Measurements from ENCODE around the gene ITPRIPL1. TPM values are rescaled to one million over a fixed set of nuclear protein-coding genes. Genes with fewer than 3 reads are reported as not detected.

Gene ITPRIPL1
- total RNA-seq, 1 experiment from 2014 or later = 4.7 TPM

DNA sequence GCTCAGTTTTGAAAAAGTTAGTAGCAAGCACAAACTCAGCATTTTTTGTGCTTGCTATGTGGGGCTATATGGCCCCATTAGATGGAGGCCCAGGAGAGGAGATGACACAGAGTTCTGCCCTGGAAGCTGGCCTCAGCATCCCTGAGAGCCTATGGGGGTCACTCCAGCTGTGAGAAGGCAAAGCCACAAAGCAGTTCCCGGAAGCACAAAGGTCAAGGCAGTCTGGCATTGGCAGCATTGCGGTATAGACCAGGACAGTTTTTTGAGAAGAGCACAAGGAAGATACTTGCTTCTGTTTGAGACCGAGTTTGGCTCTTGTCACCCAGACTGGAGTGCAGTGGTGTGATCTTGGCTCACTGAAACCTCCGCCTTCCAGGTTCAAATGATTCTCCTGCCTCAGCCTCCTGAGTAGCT is 7.5 kb upstream of the ITPRIPL1 start:
- Histone ChIP-seq H3K4me3 (no peak overlapping the region), H3K36me3 (no peaks in the 10 kb centered on the region), H3K9me3 (no peaks in the 10 kb centered on the region), H3K27me3 (no peaks in the 10 kb centered on the region)
- DNase-seq = no peak

DNA sequence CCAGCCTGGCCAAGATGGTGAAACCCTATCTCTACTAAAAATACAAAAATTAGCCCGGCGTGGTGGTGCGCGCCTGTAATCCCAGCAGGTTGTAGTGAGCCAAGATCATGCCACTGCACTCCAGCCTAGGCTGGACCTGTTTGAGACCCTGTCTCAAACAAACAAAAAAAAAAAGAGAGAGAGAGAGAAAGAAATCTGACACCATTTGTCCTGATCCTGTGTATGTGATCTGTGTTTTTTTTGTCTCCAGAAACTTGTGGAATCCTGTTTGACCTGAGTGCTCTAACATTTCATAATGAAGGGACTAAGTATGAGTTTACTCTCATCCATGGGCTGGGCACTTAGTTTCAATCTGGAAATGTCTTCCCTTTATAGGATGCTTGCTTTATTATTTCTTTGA is 6.4 kb upstream of the ITPRIPL1 start:
- Histone ChIP-seq H3K4me3 (no peak overlapping the region), H3K9me3 (no peaks in the 10 kb centered on the region), H3K27me3 (0 out of 2 replicates have a peak, but pooled peaks cover 5% of the 10 kb centered on the region), H3K36me3 (no peaks in the 10 kb centered on the region)
- DNase-seq = no peak

DNA sequence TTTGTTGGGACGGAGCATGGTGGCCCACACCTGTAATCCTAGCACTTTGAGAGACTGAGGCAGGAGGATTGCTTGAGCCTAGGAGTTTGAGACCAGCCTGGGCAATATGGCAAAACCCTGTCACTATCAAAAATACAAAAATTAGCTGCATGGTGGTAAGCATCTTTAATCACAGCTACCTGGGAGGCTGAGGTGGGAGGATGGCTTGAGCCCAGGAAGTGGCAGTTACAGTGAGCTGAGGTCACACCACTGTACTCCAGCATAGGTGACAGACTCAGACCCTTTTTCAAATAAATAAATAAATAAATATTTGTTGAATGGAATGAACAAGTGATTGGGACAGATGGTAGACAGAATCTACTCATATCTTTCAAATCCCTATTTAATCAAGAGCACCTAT is 5.7 kb upstream of the ITPRIPL1 start:
- DNase-seq = no peak
- Histone ChIP-seq H3K27me3 (0 out of 2 replicates have a peak, but pooled peaks cover 5% of the 10 kb centered on the region), H3K4me3 (no peak overlapping the region), H3K36me3 (no peaks in the 10 kb centered on the region), H3K9me3 (no peaks in the 10 kb centered on the region)

DNA sequence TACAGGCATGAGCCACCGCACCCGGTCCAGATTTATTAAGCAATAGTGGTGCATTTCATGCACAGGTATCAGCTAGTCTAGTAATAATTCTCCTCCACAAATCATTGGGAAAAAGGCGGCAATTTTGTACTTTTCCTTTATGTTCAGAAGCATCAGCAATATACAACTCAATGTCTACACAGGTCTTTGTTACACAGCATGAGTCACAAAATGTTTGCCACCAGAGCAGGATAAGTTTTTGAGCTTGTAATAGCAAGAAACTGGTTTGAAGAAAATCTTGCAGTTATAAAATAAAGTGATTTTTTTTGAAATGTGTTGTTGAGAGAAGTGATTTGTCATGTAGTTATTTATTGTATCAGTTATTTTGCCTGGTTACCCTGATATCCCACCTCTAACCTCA is 4.8 kb upstream of the ITPRIPL1 start:
- Histone ChIP-seq H3K36me3 (no peaks in the 10 kb centered on the region), H3K27me3 (0 out of 2 replicates have a peak, but pooled peaks cover 5% of the 10 kb centered on the region), H3K4me3 (no peak overlapping the region), H3K9me3 (no peaks in the 10 kb centered on the region)
- DNase-seq = no peak

DNA sequence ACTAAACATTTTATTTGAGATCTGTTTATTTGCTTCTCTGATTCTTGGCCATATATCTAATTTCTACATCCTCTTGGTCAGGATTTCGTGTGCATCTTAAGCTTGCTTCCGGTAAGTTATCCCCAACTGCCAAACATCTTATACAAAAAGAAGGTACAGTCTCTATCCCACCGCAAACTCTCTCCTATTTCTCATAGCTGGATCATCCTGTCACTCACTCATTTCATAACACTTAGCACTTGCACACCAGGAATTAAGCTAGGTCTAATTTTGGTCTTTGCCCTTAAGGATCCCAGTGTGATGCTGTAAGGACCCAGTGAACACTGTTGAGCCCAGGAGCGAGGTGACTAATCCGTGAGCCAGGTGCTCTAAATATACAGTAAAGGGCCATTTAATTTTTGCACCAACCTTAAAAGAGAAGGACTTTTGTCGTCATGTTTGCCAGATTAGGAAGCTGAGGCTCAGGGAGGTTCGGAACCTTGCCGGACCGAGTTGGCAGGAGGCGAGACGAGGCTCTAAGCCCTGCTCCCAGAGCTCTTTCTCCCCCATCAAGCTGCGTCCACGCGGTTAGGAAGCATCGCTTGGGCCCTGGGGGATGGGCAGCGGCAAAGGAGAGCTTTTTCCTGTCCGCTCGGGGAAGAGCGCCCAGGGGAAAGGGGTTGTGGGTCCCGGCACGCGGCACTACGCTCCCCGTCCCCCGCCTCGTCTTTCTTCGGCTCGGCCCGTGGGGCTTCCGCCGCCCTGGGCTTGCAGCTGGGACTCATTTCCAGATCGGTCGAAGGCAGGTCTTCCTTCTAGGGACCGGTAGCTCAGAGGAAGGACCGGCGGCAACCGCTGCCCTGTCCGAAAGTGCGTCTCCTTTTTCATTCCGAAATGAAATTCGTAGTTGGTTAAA is 4.1 kb upstream of the ITPRIPL1 start:
- Histone ChIP-seq H3K36me3 (no peaks in the 10 kb centered on the region), H3K4me3 (peak overlapping the region; percentile 56), H3K9me3 (no peaks in the 10 kb centered on the region), H3K27me3 (0 out of 2 replicates have a peak, but pooled peaks cover 5% of the 10 kb centered on the region)
- DNase-seq = peak; percentile 40

DNA sequence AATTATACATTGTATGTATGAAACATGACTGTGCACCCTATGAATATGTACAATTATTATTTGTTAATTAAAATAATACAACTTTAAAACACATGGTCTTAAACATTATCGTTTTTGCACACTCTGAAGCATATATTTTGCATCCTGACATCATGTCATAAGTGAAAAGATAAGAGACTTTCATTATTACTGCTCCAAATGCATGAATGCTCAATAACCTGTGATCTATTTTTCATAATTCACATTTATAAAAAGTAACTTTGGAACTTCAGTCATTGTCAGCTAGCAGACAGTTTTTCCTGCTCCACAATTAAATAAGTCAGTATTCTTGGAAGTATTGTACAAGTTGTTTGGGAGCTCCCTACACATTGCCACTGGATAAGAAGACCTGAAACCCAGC is 1.3 kb upstream of the ITPRIPL1 start:
- DNase-seq = no peak
- no peaks in the 10 kb centered on the region for H3K36me3 ChIP-seq
- H3K4me3 ChIP-seq = no peak overlapping the region
- no peaks in the 10 kb centered on the region for H3K9me3 ChIP-seq
- 0 out of 2 replicates have a peak, but pooled peaks cover 5% of the 10 kb centered on the region for H3K27me3 ChIP-seq

DNA sequence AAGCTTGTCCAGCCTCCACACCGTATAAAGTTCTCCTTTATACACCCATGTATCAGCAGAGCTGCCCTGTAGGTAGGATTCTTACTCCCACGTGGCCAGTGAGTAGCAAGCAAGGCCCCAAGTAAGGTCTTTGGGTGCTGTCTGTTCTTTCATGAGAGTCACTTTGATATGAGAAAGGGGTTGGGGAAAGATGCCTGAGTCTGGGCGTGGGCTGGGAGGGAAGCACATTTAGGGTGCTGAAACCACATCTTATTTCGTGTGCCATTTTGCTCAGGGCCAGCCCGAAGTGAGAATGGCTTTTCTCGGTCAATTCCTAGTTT is 436 bp upstream of the ITPRIPL1 start:
- DNase-seq = no peak
- Histone ChIP-seq H3K36me3 (no peaks in the 10 kb centered on the region), H3K27me3 (0 out of 2 replicates have a peak, but pooled peaks cover 5% of the 10 kb centered on the region), H3K9me3 (no peaks in the 10 kb centered on the region), H3K4me3 (peak overlapping the region; percentile 56)

DNA sequence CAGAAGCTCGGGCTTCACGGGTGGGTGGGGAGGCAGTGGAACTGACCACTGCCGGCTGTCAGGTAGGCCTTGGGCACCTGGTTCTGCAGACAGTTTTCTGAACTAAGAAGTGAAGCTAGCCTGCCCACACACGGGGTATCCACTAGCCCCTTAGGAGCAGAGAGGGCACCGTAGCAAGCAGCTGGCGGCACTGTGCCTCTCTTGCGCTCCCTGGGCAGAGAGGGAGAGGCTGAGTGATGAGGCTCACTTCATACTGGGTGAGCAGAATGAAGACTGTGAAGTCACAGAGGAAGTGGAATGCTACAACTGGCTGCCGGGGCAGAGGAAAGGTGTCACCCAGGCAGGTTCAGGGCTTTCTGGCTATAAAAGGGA is 753 bp downstream of the ITPRIPL1 start:
- H3K9me3 ChIP-seq = no peaks in the 10 kb centered on the region
- no peak for DNase-seq
- H3K36me3 ChIP-seq = no peaks in the 10 kb centered on the region
- 0 out of 2 replicates have a peak, but pooled peaks cover 5% of the 10 kb centered on the region for H3K27me3 ChIP-seq
- peak overlapping the region; percentile 56 for H3K4me3 ChIP-seq

DNA sequence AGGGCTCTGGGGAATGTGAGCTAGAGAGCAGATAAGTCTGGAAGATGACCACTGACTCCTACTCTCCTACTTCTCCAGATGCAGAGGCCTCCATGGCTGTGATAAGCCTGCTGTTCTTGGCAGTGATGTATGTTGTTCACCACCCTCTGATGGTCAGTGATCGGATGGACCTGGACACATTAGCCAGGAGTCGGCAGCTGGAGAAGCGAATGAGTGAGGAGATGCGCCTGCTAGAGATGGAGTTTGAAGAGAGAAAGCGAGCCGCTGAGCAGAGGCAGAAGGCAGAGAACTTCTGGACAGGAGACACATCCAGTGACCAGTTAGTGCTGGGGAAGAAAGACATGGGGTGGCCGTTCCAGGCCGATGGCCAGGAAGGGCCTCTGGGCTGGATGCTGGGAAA is 1.4 kb downstream of the ITPRIPL1 start:
- H3K4me3 ChIP-seq = no peak overlapping the region
- 0 out of 2 replicates have a peak, but pooled peaks cover 5% of the 10 kb centered on the region for H3K27me3 ChIP-seq
- no peak for DNase-seq
- H3K36me3 ChIP-seq = no peaks in the 10 kb centered on the region
- no peaks in the 10 kb centered on the region for H3K9me3 ChIP-seq

DNA sequence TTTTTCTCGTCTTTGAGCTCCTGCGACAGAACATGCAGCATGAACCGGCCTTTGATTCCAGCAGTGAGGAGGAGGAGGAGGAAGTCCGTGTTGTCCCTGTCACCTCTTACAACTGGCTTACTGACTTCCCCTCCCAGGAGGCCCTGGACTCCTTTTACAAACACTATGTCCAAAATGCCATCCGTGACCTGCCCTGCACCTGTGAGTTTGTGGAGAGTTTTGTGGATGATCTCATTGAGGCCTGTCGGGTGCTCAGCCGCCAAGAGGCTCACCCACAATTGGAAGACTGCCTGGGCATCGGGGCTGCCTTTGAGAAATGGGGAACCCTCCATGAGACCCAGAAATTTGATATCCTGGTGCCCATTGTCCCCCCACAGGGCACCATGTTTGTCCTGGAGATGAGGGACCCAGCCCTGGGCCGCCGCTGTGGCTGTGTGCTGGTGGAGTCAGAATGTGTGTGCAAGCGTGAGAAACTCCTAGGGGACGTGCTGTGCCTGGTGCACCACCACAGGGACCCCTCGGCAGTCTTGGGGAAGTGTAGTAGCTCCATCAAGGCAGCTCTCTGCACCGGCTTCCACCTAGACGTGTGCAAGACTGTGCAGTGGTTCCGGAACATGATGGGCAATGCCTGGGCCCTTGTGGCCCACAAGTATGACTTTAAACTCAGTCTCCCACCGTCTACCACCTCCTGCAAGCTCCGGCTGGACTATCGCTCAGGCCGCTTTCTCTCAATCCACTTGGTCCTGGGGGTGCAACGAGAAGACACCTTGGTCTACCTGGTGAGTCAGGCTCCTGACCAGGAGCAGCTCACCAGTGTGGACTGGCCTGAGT is 2.1 kb downstream of the ITPRIPL1 start:
- DNase-seq = no peak
- Histone ChIP-seq H3K4me3 (no peak overlapping the region), H3K27me3 (0 out of 2 replicates have a peak, but pooled peaks cover 5% of the 10 kb centered on the region), H3K36me3 (no peaks in the 10 kb centered on the region), H3K9me3 (no peaks in the 10 kb centered on the region)

DNA sequence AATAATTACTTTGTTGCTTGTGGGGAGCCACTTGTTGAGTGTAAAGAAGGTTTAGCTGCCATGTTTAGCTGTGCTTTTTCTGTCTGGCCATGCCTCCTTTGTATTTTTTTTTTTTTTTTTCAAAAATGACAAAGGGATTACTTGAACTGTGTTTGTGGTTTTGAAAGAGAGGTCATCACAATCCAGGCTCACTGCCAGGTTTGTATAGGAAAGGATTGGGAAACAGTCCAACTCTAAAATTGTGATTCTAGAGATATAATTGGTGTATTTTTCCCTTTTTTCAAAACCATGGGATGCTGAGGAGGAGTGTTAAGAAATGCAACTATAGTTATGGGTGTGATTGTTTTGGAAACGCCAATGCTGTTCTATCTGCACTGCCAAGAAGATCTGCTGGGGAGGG is 4.3 kb downstream of the ITPRIPL1 start:
- H3K27me3 ChIP-seq = no peaks in the 10 kb centered on the region
- no peak overlapping the region for H3K4me3 ChIP-seq
- H3K9me3 ChIP-seq = no peaks in the 10 kb centered on the region
- H3K36me3 ChIP-seq = no peaks in the 10 kb centered on the region
- peak; percentile 50 for DNase-seq

DNA sequence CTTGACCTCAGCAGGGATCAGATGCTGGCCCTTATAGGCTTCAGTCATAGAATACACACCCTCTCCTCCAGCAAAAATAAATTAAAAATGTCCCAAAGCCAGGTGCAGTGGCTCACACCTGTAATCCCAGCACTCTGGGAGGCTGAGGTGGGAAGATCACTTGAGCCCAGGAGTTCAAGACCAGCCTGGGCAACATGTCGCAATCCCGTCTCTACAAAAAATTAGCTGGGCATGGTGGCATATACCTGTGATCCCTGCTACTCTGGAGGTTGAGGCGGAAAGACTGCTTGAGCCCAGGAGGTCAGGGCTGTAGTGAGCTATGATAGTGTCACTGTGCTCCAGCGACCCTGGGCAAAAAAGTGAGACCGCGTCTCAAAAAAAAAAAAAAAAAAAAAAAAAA is 4.8 kb downstream of the ITPRIPL1 start:
- Histone ChIP-seq H3K9me3 (no peaks in the 10 kb centered on the region), H3K36me3 (no peaks in the 10 kb centered on the region)

DNA sequence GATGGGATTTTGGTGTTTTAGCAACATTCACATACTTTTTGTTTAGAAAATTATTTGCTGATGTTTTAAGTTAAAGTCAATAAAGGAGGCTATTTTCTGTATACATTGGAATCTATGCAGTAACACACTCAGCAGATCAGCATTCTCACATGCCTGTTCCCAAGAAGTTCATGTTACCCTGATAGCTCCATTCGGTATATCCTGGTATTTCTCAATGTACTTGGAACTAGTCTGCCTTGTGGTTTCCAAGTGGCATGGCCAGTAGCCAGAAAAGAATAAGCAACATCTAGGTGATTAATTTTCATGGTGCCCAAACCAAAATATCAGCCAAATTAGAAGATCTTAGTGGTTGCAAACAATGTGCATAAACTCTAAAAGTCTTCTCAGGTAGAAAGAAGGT is 5.3 kb downstream of the ITPRIPL1 start:
- Histone ChIP-seq H3K9me3 (no peaks in the 10 kb centered on the region), H3K27me3 (no peaks in the 10 kb centered on the region), H3K36me3 (no peaks in the 10 kb centered on the region), H3K4me3 (no peak overlapping the region)
- DNase-seq = peak; percentile 63

More for the DNA sequence above, 4.8 kb downstream of the ITPRIPL1 start:
- no peaks in the 10 kb centered on the region for H3K27me3 ChIP-seq
- DNase-seq = no peak
- no peak overlapping the region for H3K4me3 ChIP-seq

DNA sequence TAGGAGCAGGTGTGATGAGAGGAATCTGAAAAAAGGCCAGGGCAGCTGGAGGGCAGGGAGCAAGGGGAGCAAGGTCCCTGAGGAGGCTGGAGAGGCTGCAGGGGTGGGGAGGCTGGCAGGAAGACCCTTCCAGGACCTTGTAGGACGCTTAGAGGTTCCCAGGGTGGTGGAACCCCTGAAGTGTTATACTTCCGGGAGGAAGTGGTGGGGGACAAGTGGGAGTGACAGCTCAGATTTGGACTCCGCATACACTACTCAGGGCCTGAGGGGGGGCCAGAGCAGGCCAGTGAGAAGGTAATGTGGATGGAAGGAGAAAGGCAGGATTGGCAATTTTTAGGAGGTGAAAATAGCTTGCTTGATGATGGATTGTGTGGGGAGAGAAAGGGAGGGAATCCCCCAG is 8.6 kb downstream of the ITPRIPL1 start:
- Histone ChIP-seq H3K27me3 (no peaks in the 10 kb centered on the region), H3K4me3 (no peak overlapping the region), H3K36me3 (no peaks in the 10 kb centered on the region), H3K9me3 (no peaks in the 10 kb centered on the region)
- no peak for DNase-seq

DNA sequence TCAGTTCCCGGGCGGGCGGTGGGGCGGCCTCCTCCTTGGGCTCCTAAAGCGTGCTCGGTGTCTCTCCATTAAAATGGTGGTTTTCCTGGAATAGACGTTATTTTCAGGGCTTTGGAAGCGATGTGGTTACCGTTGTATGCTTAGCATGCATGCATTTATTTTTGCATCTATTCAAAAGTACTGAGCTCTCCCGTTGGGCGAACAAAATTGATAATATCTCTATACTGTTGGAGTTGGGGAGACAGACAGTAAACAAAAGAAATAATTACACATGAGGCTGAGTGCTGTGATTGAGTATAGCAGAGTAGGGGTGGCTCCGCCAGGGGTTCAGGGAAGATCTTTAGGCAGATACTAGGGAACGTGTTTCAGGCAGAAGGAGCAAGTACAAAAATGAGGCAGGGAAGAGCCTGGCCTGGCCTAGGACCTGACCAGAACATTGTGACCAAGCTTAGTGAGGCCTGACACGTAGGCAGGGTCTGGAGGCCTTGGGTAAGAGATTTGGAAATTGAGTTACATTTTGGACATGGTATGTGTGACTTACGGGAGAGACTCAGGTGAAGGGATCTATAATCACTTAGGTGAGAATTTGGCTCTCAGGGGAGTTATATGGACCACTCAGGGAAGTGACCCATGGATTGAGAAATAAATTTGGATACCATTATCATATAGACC is 11.1 kb downstream of the ITPRIPL1 start:
- Histone ChIP-seq H3K36me3 (peaks cover 4% of the 10 kb centered on the region; the same call in 1 of the 2 replicates), H3K9me3 (no peaks in the 10 kb centered on the region), H3K4me3 (peak overlapping the region; percentile 70), H3K27me3 (no peaks in the 10 kb centered on the region)
- no peak for DNase-seq

DNA sequence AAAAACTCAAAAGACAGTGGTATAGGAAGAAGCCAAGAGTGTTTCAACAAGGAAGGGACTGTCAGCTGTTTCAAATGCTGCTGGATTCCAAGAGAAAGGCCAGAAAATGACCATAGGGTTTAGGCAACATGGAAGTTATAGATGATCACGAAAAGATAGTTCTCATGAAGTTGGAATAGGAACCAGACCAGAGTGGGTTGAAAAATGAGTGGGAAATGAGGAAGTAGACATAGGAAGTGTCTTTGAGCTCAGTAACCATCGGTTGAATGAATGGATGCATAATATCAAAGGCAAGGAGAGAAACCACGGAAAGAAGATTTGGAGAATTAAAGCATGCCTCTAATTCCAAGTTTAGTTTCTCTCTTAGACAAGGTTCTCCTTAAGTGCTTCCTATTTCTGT is 11.8 kb downstream of the ITPRIPL1 start:
- peak overlapping the region; percentile 70 for H3K4me3 ChIP-seq
- H3K27me3 ChIP-seq = no peaks in the 10 kb centered on the region
- H3K9me3 ChIP-seq = no peaks in the 10 kb centered on the region
- peaks cover 7% of the 10 kb centered on the region; the same call in 1 of the 2 replicates for H3K36me3 ChIP-seq
- DNase-seq = no peak

All from MG63 (cell line).